Breast epithelium (tissue), 4 donors: Measurements from ENCODE around the gene MEDAG. TPM values are rescaled to one million over a fixed set of nuclear protein-coding genes. Genes with fewer than 3 reads are reported as not detected.
"Not testable (repeated sequence)": the region's sequence is repeated elsewhere in the genome, so short reads cannot be mapped to it uniquely, and the experiment has no call there.

Experiments used
- DNase-seq, 2 donors: peaks; one replicate each; pipeline ENCODE4 v3.0.0-alpha.2; 2019; ENCODE audit warnings: low spot score in 2 of 2
- H3K27ac ChIP-seq, 2 donors: fragments of 200-600 bp; sonication (generic) in 1 of 2; one replicate each; pipeline ENCODE4 v1.5.1; 2016 to 2019; ENCODE audit warnings: mild to moderate bottlenecking in 1 of 2
- H3K27me3 ChIP-seq, 2 donors: fragments of 200-600 bp; sonication (generic) in 1 of 2; one replicate each; pipeline versions ENCODE4 v1.5.1 to v1.6.0; 2017 to 2019; ENCODE audit warnings: control low read depth in 1 of 2, mild to moderate bottlenecking in 1 of 2
- H3K36me3 ChIP-seq: fragments of 200-600 bp; one replicate; pipeline ENCODE4 v1.5.1; 2019
- H3K4me1 ChIP-seq, 2 donors: fragments of 200-600 bp; sonication (generic); one replicate each; pipeline ENCODE4 v1.5.1; 2016 to 2019; ENCODE audit warnings: control low read depth in 1 of 2
- H3K4me3 ChIP-seq, 3 donors: fragments of 200-600 bp; sonication (generic); 1 replicate in 2 of 3; 2 replicates in 1 of 3; pipeline ENCODE4 v1.5.1; 2016 to 2019; ENCODE audit warnings: mild to moderate bottlenecking in 3 of 3, moderate library complexity in 2 of 3
- H3K9me3 ChIP-seq, 2 donors: fragments of 200-600 bp; sonication (generic) in 1 of 2; one replicate each; pipeline ENCODE4 v1.5.1; 2016 to 2019; ENCODE audit warnings: control low read depth in 1 of 2
- CTCF ChIP-seq, 3 donors: fragments of 450-650 bp; IDR thresholded peaks; one replicate each; pipeline ENCODE4 v1.5.1; 2016 to 2017; ENCODE audit warnings: antibody characterized with exemption in 3 of 3, mild to moderate bottlenecking in 3 of 3, moderate library complexity in 3 of 3
- POLR2A ChIP-seq: fragments of 450-650 bp; IDR thresholded peaks from one replicate; pipeline ENCODE4 v1.6.1; 2016; ENCODE audit warnings: antibody characterized with exemption, mild to moderate bottlenecking, moderate library complexity
- POLR2AphosphoS5 ChIP-seq, 3 donors: sonication (generic); formaldehyde crosslinking; IDR thresholded peaks; one replicate each; pipeline ENCODE4 v1.6.1; 2017; ENCODE audit warnings: antibody characterized with exemption in 3 of 3
- intact Hi-C: fragments of 100-400 bp; cut with DNase I; formaldehyde crosslinking; loops from one replicate; pipeline ENCODE4 v1.15.1; 2023; ENCODE audit warnings: low total_unique reads
- total RNA-seq, 3 donors: library from RNA; depleted of rRNA; stranded (reverse); fragments of >200 nt; gene quantifications; one replicate each; pipeline ENCODE4 v1.1.0, GENCODE V29; 2016

Gene MEDAG
- total RNA-seq, 3 donors from 2014 or later: 76.2 to 142 (median 95.4) TPM

- DNase-seq: no peak
- Histone ChIP-seq H3K4me1 (no peaks in the 10 kb centered on the region), H3K4me3 (no peak overlapping the region), H3K9me3 (no peaks in the 10 kb centered on the region), H3K36me3 (no peaks in the 10 kb centered on the region), H3K27ac (no peak overlapping the region), H3K27me3 (no peaks in the 10 kb centered on the region)
- intact Hi-C loops: no loop called here
- TF ChIP-seq POLR2AphosphoS5 (IDR thresholded peaks at IDR 0.05) (no peak), CTCF (IDR thresholded peaks at IDR 0.05) (no peak)
Measured at GRCh38 chr13:30925429-30925828, 19.4 kb downstream of the MEDAG start.

GRCh38 chr13:30926781-30927180, 20.7 kb downstream of the MEDAG start:
- no peak for DNase-seq
- Histone ChIP-seq H3K27ac (no peak overlapping the region), H3K36me3 (no peaks in the 10 kb centered on the region), H3K4me1 (no peaks in the 10 kb centered on the region), H3K9me3 (no peaks in the 10 kb centered on the region), H3K4me3 (no peak overlapping the region), H3K27me3 (no peaks in the 10 kb centered on the region)
- intact Hi-C loops: no loop called here
- TF ChIP-seq CTCF (IDR thresholded peaks at IDR 0.05): no peak
- no peak for TF ChIP-seq POLR2A
- TF ChIP-seq POLR2AphosphoS5 (IDR thresholded peaks at IDR 0.05): no peak

- DNase-seq, H3K9me3 ChIP-seq, intact Hi-C loops, H3K27ac ChIP-seq, H3K4me1 ChIP-seq, H3K36me3 ChIP-seq, H3K27me3 ChIP-seq, H3K4me3 ChIP-seq: not testable (repeated sequence)
Measured at GRCh38 chr13:30927188-30927587, 21.1 kb downstream of the MEDAG start.

GRCh38 chr13:30927595-30927994, 21.5 kb downstream of the MEDAG start:
- TF ChIP-seq POLR2A (no peak), CTCF (IDR thresholded peaks at IDR 0.05) (no peak), POLR2AphosphoS5 (IDR thresholded peaks at IDR 0.05) (no peak)
- Histone ChIP-seq H3K36me3 (no peaks in the 10 kb centered on the region), H3K4me1 (no peaks in the 10 kb centered on the region), H3K27ac (no peak overlapping the region), H3K4me3 (no peak overlapping the region), H3K27me3 (no peaks in the 10 kb centered on the region), H3K9me3 (no peaks in the 10 kb centered on the region)
- intact Hi-C loops: no loop called here
- no peak for DNase-seq

- Histone ChIP-seq H3K9me3 (no peaks in the 10 kb centered on the region), H3K36me3 (no peaks in the 10 kb centered on the region), H3K4me1 (no peaks in the 10 kb centered on the region), H3K27ac (no peak overlapping the region), H3K4me3 (no peak overlapping the region), H3K27me3 (no peaks in the 10 kb centered on the region)
- intact Hi-C loops: no loop called here
- no peak for TF ChIP-seq CTCF (IDR thresholded peaks at IDR 0.05)
- TF ChIP-seq POLR2A: no peak
- no peak for TF ChIP-seq POLR2AphosphoS5 (IDR thresholded peaks at IDR 0.05)
- no peak for DNase-seq
Measured at GRCh38 chr13:30928978-30929377, 22.9 kb downstream of the MEDAG start.
